Measurements from ENCODE around the gene LOXHD1. TPM values are rescaled to one million over a fixed set of nuclear protein-coding genes. Genes with fewer than 3 reads are reported as not detected.

The LOXHD1 gene
- total RNA-seq, 1 experiment from 2014 or later = not detected

DNA sequence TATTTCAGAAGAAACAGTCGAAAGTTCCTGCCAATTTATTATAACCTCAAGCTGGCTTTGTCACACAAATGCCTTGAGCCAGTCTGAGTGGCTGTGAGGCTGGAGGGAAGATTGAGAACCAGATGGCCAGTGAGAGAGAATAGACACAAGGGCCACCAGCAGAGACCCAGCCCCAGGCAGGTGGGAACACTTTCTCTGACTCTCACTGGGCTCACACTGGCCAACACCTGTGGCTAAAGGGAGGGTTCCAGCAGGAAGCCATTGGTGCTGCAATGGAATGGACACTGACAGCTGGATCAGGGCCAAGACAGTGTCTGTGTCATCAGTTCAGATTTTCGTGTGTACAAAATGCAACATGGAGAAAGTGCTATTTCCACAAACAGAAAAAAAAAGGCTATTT, 29.9 kb downstream of the LOXHD1 start:
- DNase-seq (ENCODE audit: low read depth) = no peak

GRCh38 chr18:46625069-46625468, 32.0 kb downstream of the LOXHD1 start:
- DNase-seq (ENCODE audit: low read depth) = no peak

DNA sequence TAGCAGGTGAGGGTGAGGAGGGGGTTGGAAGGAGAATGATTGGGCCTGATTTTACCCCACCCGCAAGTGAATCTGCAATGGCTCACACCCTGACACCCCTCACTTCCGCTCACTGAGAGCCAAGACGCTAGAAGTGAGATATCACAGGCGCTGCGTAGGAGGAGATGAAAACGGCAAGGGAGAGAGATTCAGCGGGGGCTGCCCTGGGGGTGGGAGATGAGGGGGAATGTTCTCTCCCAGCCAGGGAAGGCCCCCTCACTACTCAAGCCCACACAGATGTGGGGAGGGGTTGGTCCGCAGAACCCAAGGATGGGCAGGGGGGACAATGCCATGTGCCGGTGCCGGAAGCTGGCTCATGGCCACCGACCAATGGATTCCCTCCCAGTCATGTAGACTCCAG, 32.9 kb downstream of the LOXHD1 start:
- no peak for DNase-seq (ENCODE audit: low read depth)

DNA sequence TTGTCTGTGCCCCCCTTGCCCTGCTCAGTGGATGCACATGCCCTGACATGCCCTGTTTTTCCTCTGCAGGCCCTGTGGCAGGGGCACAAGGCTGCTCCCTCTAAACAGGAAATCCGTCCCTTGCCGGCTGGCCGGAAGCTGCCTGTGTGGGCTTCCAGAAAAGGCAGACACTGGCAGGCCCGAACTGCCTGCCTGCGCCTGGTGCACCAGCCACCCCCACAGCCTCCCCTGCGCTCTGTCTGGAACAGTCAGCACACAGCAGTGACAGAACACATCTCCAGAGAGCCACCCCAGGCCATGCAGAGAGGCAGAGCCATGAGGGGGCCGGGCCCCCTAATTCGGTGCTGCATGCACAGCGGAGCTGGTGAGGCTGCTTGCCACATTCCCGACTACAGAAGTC, 33.5 kb downstream of the LOXHD1 start:
- DNase-seq (ENCODE audit: low read depth) = no peak

GRCh38 chr18:46622999-46623398, 34.0 kb downstream of the LOXHD1 start:
- no peak for DNase-seq (ENCODE audit: low read depth)

DNA sequence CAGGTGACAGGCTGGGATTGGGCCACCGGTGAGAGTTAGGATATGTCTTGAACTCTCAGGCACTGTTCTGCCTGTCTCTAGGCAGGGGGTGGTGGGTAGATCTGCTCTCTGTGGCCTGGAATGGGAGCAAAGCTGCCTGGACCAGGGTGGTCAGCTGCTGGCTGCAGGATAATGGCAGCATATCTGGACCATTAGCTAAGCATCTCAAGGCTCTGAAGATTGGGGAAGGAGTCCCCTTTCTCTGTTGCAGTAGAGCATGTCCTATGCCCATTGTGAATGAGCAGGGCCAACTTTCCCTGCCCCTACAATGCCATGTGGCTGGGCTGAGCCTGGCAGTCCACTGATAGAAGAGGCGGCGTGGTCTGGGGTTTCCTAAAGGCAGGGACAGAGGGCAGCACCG, 34.6 kb downstream of the LOXHD1 start:
- DNase-seq (ENCODE audit: low read depth) = no peak

- no peak for DNase-seq (ENCODE audit: low read depth)
Measured at GRCh38 chr18:46621871-46622270, 35.1 kb downstream of the LOXHD1 start.

GRCh38 chr18:46621111-46621766, 35.8 kb downstream of the LOXHD1 start:
- DNase-seq (ENCODE audit: low read depth) = no peak

DNA sequence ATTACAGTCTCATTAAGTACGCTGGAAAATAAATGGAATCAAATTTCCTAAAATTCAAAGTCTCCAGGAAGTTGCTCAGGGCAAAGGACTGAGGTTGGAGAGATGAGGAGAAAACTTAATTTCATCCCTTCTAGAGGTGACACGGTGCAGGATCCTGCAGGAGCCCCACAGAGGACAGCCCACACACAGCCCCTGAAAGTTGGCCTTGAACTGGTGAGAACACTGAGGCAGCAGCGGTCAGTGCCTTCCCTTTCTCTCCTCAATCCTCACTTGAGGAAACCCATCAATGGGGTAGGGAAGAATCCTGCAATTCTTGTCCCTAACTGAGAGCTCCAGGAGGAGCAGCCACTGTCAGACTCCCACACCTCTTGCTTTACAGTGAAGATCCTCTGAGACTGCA, 37.5 kb downstream of the LOXHD1 start:
- DNase-seq (ENCODE audit: low read depth) = no peak

DNA sequence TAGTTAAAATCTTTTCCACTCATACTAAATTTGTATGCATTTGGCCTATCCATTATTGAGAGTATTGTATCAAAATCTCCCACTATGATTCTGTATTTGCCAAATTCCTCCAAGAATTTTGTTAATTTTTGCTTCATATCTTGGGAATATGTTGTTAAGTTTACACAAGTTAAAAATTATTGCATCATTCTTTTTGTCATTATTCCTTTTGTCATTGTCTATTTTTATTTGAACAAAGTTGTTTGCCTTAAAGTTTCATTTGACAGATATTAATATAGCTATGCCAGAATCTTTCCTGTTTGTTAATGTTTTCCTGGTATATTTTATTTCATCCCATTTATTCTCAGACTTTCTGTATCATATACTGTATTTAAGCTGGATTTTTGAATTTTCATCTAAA, 41.3 kb downstream of the LOXHD1 start:
- no peak for DNase-seq (ENCODE audit: low read depth)

DNA sequence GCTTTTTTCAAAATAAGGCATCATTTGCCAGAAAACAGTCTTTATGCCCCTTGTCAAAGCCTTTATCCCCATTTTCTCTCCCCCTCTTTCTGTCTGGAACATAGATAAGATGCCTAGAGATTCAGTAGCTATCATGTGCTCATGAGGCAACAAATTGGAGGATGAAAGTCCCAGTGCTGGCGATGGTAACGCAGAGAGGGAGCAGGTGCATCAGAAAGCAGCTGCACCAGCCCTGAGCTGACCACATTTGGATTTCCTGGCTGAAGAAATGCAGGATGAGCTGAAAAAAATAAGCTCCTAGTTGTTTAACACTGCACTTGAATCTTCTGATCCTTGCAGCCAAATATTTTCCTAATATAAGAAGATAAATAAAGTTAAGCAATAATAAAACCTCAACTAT, 48.0 kb downstream of the LOXHD1 start:
- no peak for DNase-seq (ENCODE audit: low read depth)

- DNase-seq (ENCODE audit: low read depth) = no peak
Measured at GRCh38 chr18:46607926-46608325, 49.1 kb downstream of the LOXHD1 start.

DNA sequence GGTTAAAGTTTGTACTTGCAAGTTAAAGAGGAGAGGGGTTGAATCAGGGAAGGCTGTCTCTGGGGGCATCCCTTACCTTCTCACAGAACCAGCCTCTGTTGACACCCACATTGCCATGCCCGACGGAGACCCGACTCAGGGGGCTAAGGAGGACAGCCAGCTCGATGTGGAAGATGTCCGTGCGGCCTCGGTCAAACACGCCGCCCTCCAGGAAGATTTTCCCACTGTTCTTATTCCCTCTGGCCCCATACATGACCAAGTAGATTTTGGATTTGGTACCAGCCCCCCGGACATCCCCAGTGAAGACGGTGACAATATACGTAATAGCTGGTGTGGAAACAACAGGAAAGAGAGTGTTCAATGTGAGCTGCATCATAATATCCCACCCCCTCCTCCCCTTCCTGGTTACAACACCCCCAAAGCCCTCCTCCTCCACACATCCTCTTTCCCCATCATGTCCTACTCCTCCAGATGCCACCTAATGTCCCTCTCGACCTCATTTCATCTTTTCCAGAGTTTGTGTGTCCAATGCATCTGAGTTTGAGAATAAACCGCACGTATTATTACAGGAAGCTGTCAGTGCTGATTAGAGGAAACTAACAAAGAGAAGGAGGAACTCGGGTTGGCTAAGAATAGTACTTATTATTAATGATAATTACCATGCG, 55.7 kb downstream of the LOXHD1 start:
- DNase-seq (ENCODE audit: low read depth) = no peak

GRCh38 chr18:46596119-46596518, 60.9 kb downstream of the LOXHD1 start:
- peak; percentile 3 for DNase-seq (ENCODE audit: low read depth)

DNA sequence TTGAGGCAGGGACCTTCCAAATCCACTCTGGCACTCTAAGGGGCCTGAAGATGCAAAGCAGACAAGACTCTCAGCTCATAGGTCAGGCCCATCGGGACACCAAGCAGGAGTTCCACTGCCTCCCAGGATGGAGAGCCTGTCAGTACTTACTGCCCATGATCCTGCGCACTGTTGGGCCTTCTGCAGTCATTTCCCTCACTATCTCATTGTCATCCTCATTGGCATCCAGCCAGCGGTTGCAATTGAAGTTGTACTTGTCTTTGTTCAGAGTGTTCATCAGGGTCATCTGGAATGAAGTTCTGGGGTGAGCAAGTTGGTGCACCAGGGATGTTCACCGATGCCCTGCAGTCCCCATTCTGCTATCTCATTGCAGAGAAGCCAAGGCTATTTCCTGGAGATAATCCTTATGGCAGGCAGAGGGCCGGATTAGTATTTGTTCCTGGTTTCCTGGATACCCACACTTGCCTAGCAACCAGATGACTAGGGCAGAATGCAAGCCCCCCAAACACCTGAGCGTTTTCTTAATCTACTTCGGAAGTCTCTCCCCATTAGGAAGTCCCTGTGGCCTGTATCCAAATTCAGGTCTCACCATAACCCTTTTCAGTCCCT, 65.1 kb downstream of the LOXHD1 start:
- DNase-seq (ENCODE audit: low read depth) = no peak

DNA sequence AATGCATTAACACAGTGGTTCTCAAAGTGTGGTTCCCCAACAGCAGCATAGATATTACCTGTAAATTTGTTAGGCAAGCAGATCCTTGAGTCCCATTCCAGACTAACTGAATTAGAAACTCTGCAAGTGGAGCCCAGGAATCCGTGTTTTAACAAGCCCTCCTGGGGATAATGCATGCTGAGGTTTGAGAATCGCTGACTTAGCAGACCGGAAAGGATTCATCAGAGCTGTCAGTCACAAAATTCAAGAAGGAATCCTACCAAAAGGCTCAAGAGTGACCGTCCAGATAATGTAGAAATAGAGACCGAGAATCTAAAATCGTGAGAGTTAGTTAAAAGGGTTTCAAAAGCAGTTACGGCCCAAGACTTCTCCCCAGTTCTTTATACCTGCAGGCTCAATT, 66.9 kb downstream of the LOXHD1 start:
- no peak for DNase-seq (ENCODE audit: low read depth)

DNA sequence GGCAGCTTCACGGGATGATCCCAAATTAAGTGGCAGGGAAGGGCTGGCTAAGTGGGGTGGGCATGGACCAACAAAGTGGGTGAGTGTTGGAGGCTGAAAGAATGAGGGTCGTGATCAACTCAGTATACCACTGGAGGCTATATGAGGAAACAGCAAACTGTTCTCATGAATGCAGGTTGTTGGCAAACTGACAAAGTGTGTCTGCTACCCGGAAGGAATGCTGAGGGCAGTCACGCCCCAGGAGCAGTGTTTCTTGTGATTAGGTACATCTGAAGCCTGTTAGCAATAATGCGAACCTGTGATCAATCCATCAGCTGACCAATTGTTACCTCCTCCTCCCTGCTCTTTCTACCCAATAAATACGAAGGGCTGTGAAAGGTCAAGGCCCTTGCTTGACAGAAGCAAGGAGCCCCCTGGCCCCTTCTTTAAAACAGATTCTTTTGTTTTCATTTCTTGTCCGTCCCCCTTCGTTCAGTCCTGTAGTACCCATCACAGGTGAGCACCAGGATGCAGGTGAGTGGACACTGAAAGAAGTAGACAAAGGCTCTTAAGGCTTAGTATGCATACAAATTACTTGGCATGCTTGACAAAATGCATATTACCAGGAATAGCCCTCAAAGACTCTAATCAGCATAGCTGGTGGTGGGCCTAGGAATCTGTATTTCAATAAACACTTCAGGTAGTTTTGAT, 67.9 kb downstream of the LOXHD1 start:
- no peak for DNase-seq (ENCODE audit: low read depth)

- DNase-seq (ENCODE audit: low read depth) = no peak
Measured at GRCh38 chr18:46587600-46587999, 69.4 kb downstream of the LOXHD1 start.

- DNase-seq (ENCODE audit: low read depth) = no peak
Measured at GRCh38 chr18:46583711-46584110, 73.3 kb downstream of the LOXHD1 start.

DNA sequence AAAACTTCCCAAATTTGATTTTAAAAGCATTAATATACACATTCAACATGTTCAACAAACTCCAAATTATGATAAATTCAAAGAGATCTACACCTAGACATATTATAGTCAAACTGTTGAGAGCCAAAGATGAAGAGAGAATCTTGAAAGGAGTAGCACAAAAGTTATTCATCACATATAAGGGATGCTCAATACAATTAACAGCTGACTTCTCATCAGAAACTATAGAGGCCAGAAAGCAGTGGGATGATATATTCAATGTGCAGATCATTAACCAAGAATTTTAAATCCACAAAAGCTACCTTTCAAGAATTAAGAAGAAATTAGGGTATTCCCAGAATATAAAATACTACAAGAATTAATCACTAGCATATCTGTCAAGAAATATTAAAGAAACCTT, 75.4 kb downstream of the LOXHD1 start:
- DNase-seq (ENCODE audit: low read depth) = no peak

- DNase-seq (ENCODE audit: low read depth) = no peak
Measured at GRCh38 chr18:46578987-46579386, 78.0 kb downstream of the LOXHD1 start.

DNA sequence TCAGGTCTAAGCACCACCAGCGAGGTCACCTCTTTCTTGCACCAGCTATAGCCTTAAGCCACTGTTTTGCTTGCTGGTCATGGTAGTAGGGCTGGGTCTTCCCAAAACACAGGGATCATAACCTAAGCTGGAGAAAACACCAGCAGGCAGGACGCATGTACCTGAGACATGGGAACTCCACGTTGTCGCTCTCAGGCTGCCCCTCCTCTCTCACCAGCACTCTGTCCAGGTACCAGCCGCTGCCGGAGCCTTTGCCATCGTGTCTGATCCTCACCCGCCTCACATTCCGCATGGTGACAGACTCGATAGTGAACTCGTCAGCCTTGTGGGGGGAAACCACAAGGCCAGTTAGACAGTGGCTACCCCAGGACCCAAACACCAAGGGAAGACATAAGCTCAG, 79.5 kb downstream of the LOXHD1 start:
- DNase-seq (ENCODE audit: low read depth) = no peak

GRCh38 chr18:46575851-46576250, 81.2 kb downstream of the LOXHD1 start:
- no peak for DNase-seq (ENCODE audit: low read depth)

Data from Daoy (cell line).